WERI-Rb-1 (cell line): ENCODE results near the gene NDST1.

Experiments
- DNase-seq: peaks from one replicate; pipeline ENCODE4 v3.0.0-alpha.2; 2020
- H3K27ac ChIP-seq: fragments of 250-450 bp; sonication (Bioruptor Pico); 2 replicates; pipeline ENCODE4 v1.5.1; 2020; ENCODE audit warnings: mild to moderate bottlenecking, moderate library complexity
- H3K27me3 ChIP-seq: fragments of 250-450 bp; sonication (Bioruptor Pico); 2 replicates; pipeline ENCODE4 v1.5.1; 2021; ENCODE audit warnings: mild to moderate bottlenecking, low read depth, moderate library complexity; ENCODE audit not compliant: insufficient read depth, severe bottlenecking
- H3K36me3 ChIP-seq: fragments of 250-450 bp; sonication (Bioruptor Pico); 2 replicates; pipeline ENCODE4 v1.5.1; 2020; ENCODE audit warnings: mild to moderate bottlenecking, moderate library complexity
- H3K4me3 ChIP-seq: 2 replicates; pipeline ENCODE4 v1.5.1; 2011; ENCODE audit warnings: low read depth, mild to moderate bottlenecking, control low read depth, low read length
- H3K9me3 ChIP-seq: fragments of 250-450 bp; sonication (Bioruptor Pico); 2 replicates; pipeline ENCODE4 v1.5.1; 2021; ENCODE audit warnings: mild to moderate bottlenecking, moderate library complexity; ENCODE audit not compliant: severe bottlenecking
- TF ChIP-seq, protein P1 (sequence below): IDR thresholded peaks from 2 replicates; pipeline ENCODE4 v1.5.1; 2011; ENCODE audit warnings: low read depth, mild to moderate bottlenecking, control low read depth, inconsistent platforms, low read length

NDST1 gene

DNA sequence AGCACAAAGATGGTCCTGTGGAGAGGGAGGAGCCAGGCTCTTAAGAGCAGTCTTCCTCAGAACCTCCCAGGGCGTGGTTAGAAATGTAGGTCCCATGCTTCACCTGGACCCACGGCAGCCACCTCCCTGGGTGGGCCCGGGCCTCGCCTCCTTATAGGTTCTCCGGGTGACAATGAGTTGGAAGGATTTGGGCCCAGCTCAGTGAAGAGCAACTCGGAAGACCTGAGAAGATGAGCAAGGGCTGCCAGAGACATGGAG, 26.3 kb upstream of the NDST1 start:
- no peak for DNase-seq
- TF ChIP-seq, protein P1, sequence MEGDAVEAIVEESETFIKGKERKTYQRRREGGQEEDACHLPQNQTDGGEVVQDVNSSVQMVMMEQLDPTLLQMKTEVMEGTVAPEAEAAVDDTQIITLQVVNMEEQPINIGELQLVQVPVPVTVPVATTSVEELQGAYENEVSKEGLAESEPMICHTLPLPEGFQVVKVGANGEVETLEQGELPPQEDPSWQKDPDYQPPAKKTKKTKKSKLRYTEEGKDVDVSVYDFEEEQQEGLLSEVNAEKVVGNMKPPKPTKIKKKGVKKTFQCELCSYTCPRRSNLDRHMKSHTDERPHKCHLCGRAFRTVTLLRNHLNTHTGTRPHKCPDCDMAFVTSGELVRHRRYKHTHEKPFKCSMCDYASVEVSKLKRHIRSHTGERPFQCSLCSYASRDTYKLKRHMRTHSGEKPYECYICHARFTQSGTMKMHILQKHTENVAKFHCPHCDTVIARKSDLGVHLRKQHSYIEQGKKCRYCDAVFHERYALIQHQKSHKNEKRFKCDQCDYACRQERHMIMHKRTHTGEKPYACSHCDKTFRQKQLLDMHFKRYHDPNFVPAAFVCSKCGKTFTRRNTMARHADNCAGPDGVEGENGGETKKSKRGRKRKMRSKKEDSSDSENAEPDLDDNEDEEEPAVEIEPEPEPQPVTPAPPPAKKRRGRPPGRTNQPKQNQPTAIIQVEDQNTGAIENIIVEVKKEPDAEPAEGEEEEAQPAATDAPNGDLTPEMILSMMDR = no peak
- Histone ChIP-seq H3K27me3 (no peaks in the 10 kb centered on the region), H3K27ac (no peak overlapping the region), H3K9me3 (no peaks in the 10 kb centered on the region), H3K36me3 (no peaks in the 10 kb centered on the region), H3K4me3 (no peak overlapping the region)

DNA sequence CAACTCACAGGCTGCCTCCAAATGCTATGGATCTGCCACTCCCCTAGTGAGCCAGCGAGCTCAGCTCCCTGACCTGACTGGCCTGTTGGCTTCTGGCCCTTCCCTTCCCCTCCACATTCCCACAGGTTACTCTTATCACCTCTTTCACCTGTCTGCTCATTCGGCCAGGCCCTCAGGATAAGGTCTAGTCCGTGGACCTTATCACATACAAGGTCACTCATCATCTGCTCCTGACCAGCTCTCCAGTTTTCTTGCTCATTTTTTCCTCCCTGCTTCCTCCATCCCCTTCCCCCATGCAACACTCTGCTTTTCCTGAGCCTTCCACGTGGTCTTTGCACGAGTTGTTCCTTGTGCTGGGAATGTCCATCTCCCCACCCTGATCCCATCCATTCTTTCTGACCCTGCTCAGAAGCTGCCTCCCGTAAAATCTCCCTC, 25.9 kb upstream of the NDST1 start:
- Histone ChIP-seq H3K36me3 (0 out of 2 replicates have a peak, but pooled peaks cover under 1% of the 10 kb centered on the region), H3K9me3 (no peaks in the 10 kb centered on the region), H3K4me3 (no peak overlapping the region), H3K27ac (no peak overlapping the region), H3K27me3 (no peaks in the 10 kb centered on the region)
- TF ChIP-seq, protein P1 = no peak
- no peak for DNase-seq

DNA sequence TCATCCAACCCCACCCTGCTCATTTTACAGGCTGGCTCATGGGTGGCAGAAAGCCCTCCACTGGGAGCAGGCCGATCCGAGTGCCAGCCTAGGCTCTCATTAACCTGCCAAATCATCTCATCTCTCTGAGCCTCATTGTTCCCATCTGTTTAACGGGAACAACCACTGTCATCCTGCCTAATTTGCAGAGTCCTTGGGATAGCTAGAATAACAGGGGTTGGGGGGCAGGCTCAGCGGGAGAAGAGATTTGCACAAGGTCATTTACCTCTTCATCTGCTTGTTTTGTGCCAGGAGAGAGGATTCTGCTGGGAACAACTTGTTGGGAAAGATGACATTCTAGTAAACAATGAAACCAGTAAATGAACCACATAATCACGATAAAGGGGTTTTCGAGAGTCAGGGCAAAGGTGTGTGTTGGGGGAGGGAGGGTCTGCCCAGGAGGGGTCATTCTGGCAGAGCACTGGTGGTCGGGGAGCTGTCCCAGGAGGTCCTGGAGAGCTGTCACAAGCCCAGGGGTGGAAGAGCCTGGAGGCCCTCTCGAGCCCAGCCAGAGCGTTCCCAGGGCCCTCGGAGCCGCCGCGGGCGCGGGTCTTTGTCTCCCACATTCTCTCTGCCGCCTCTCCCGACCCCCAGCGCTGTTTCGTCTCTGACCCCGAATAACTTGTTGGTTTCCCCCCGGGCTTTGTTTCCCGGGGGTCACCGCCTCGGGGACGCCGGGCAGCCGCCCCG, 22.8 kb upstream of the NDST1 start:
- no peak for DNase-seq
- H3K4me3 ChIP-seq = peak overlapping the region; percentile 75
- peak overlapping the region; percentile 98 for H3K27ac ChIP-seq
- TF ChIP-seq, protein P1 = no peak
- no peaks in the 10 kb centered on the region for H3K27me3 ChIP-seq
- H3K36me3 ChIP-seq = peaks cover 10% of the 10 kb centered on the region
- no peaks in the 10 kb centered on the region for H3K9me3 ChIP-seq

DNA sequence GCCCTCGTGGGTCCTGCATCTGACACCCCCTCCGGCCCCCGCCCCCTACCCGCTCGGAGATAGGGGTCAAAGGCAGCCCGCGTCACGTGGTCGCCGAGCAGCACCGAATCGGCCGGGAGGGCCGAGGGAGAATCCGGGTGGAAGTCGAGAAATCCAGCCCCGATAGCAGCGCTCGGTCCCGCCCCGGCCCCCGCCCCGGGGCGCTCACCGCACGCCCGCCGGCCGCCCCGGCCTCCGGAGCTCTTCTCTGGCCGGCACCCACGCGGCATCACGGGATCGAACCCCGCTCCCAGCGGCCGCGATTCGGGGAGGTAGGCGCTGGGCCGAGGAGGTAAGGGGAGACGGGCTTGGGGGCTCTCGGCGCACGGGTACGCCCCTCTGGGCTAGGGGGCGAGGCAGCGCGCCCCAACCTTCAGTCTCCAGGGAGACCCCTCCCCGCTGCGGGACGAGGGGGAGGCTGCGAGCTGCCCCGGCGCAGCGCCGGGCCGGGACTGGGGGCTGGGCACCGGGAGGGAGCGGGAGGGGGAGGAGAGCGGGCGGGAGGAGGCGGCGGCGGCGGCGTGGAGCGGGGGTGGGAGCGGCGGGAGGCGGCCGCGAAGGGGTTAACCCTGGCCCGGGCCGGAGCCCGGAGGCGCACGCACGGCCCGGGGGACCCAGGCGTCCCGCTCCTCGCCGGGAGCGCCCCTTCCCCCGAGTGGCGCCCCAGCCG, 22.1 kb upstream of the NDST1 start:
- peaks cover 17% of the 10 kb centered on the region for H3K36me3 ChIP-seq
- peak overlapping the region; percentile 98 for H3K27ac ChIP-seq
- peak; percentile 83 for DNase-seq
- no peaks in the 10 kb centered on the region for H3K9me3 ChIP-seq
- TF ChIP-seq, protein P1 = no peak
- H3K27me3 ChIP-seq = no peaks in the 10 kb centered on the region
- H3K4me3 ChIP-seq = peak overlapping the region; percentile 75

DNA sequence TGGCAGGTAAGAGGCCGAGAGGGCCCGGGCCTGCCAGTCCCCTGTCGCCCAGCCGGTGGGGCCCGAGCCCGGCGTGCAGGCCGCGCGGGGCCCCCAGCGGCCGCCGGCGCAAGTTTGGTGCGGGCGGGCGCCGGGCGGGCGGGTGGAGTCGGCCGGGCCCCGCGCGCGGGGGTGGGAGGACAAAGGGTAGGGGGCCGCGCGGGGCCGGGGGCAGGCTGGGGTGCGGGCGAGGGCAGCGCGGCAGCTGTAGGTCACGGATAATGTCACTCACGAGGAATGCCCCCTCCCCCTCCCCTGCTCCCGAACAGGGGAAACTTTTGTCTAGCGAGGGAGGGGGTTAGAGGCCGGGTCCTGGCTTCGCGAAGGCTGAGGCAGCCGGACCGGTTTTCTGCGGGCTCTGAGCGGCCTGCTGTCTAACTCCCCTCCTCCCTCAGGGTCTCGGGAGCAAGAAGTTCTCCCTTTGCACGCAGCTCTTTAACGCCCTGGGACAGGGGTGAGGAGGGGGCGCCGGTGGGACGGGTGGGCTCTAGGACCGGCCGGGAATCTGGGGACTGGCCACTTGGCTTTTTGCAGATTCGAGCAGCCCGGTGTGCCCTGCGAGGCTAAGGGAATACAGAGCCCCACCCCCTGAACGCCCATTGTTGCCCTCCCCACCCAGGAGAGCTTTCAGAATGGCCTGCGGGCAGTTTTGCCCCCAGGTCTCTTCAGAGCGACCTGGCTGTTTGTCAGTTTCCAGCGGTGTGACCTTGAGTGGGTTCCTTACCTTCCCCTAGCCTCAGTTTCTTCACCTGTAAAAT, 21.3 kb upstream of the NDST1 start:
- Histone ChIP-seq H3K9me3 (no peaks in the 10 kb centered on the region), H3K4me3 (peak overlapping the region; percentile 75), H3K36me3 (peaks cover 22% of the 10 kb centered on the region), H3K27me3 (no peaks in the 10 kb centered on the region), H3K27ac (peak overlapping the region; percentile 98)
- peak; percentile 76 for DNase-seq
- TF ChIP-seq, protein P1 = no peak
